HEK293T (cell line): ENCODE data around the gene C11orf21.

Experiments used
- CTCF ChIA-PET: fragments of 350-600 bp; formaldehyde crosslinking; extraction: SDS; loops from one replicate; lab custom pipeline; 2021; ENCODE audit warnings: antibody characterized with exemption, inconsistent platforms; lab: Yijun Ruan, JAX
- POLR2A ChIA-PET: fragments of 350-600 bp; formaldehyde crosslinking; extraction: SDS; loops from one replicate; lab custom pipeline; 2020; ENCODE audit warnings: antibody characterized with exemption, inconsistent platforms; lab: Yijun Ruan, JAX
- DNase-seq: peaks from one replicate; pipeline ENCODE4 v3.0.0; 2012; ENCODE audit warnings: mixed read lengths; ENCODE audit errors: extremely low spot score
- ARNT ChIP-seq: fragments of 450-650 bp; IDR thresholded peaks from 2 replicates; pipeline ENCODE4 v1.6.1; 2017; ENCODE audit warnings: mild to moderate bottlenecking
- BHLHE40 ChIP-seq: fragments of 450-650 bp; IDR thresholded peaks from 2 replicates; pipeline ENCODE4 v1.6.1; 2016; ENCODE audit warnings: mild to moderate bottlenecking, moderate library complexity, borderline replicate concordance
- CTBP1 ChIP-seq: fragments of 450-650 bp; IDR thresholded peaks from 2 replicates; pipeline ENCODE4 v1.6.1; 2016; ENCODE audit warnings: borderline replicate concordance
- ELF4 ChIP-seq: fragments of 450-650 bp; IDR thresholded peaks from 2 replicates; pipeline ENCODE4 v1.6.1; 2017; ENCODE audit warnings: antibody characterized with exemption
- FOXA1 ChIP-seq: fragments of 450-650 bp; IDR thresholded peaks from 2 replicates; pipeline ENCODE4 v1.6.1; 2016; ENCODE audit warnings: mild to moderate bottlenecking
- FOXK2 ChIP-seq: fragments of 450-650 bp; IDR thresholded peaks from 2 replicates; pipeline ENCODE4 v1.6.1; 2016; ENCODE audit warnings: mild to moderate bottlenecking
- FOXM1 ChIP-seq: fragments of 450-650 bp; IDR thresholded peaks from 2 replicates; pipeline ENCODE4 v1.6.1; 2017; ENCODE audit warnings: mild to moderate bottlenecking, borderline replicate concordance
- HDGF ChIP-seq: fragments of 450-650 bp; IDR thresholded peaks from 2 replicates; pipeline ENCODE4 v1.6.1; 2017; ENCODE audit warnings: antibody characterized with exemption, borderline replicate concordance
- L3MBTL2 ChIP-seq: fragments of 450-650 bp; conservative IDR thresholded peaks from 2 replicates; pipeline ENCODE4 v1.6.1; 2016; ENCODE audit warnings: mild to moderate bottlenecking
- LEF1 ChIP-seq: fragments of 450-650 bp; IDR thresholded peaks from 2 replicates; pipeline ENCODE4 v1.6.1; 2017; ENCODE audit warnings: mild to moderate bottlenecking, borderline replicate concordance
- NFRKB ChIP-seq: fragments of 450-650 bp; IDR thresholded peaks from 2 replicates; pipeline ENCODE4 v1.6.1; 2016; ENCODE audit warnings: mild to moderate bottlenecking, moderate library complexity
- PKNOX1 ChIP-seq: fragments of 450-650 bp; IDR thresholded peaks from 2 replicates; pipeline ENCODE4 v1.6.1; 2016
- SP1 ChIP-seq: fragments of 450-650 bp; IDR thresholded peaks from 2 replicates; pipeline ENCODE4 v1.6.1; 2017
- SUZ12 ChIP-seq: fragments of 450-650 bp; IDR thresholded peaks from 2 replicates; pipeline ENCODE4 v1.6.1; 2016; ENCODE audit warnings: mild to moderate bottlenecking
- TARDBP ChIP-seq: fragments of 450-650 bp; IDR thresholded peaks from 2 replicates; pipeline ENCODE4 v1.6.1; 2016
- ZNF384 ChIP-seq: fragments of 450-650 bp; IDR thresholded peaks from 2 replicates; pipeline ENCODE4 v1.6.1; 2016

The C11orf21 gene

GRCh38 chr11:2316169-2316962 lies 14.6 kb upstream of the C11orf21 start:
- TF ChIP-seq ELF4, result no peak
- ChIA-PET CTCF (no interaction called here), POLR2A (no interaction called here)
- DNase-seq, result no peak

GRCh38 chr11:2315395-2316168 lies 13.9 kb upstream of the C11orf21 start:
- DNase-seq, result no peak
- ChIA-PET POLR2A (no interaction called here), CTCF (no interaction called here)
- TF ChIP-seq HDGF (no peak), LEF1 (no peak), TARDBP (no peak), ELF4 (no peak), SP1 (no peak), NFRKB (no peak)

- no peak for TF ChIP-seq PKNOX1
- ChIA-PET CTCF (no interaction called here), POLR2A (no interaction called here)
- no peak for DNase-seq
Observed at GRCh38 chr11:2314525-2315394, 13.0 kb upstream of the C11orf21 start.

- CTCF ChIA-PET, result no interaction called here
Observed at GRCh38 chr11:2314136-2314524, 12.4 kb upstream of the C11orf21 start.

GRCh38 chr11:2313051-2313951 lies 11.6 kb upstream of the C11orf21 start:
- TF ChIP-seq TARDBP (no peak), CTBP1 (no peak), FOXK2 (no peak), ARNT (no peak), ELF4 (no peak), FOXA1 (no peak), L3MBTL2 (no peak), PKNOX1 (no peak), LEF1 (no peak), ZNF384 (no peak), SP1 (no peak), FOXM1 (no peak), BHLHE40 (no peak), SUZ12 (no peak), NFRKB (no peak), HDGF (no peak)
- DNase-seq, result no peak
- ChIA-PET CTCF (no interaction called here), POLR2A (no interaction called here)

More at GRCh38 chr11:2314136-2314524, 12.4 kb upstream of the C11orf21 start:
- POLR2A ChIA-PET, result no interaction called here
- TF ChIP-seq FOXK2, result no peak
- no peak for DNase-seq

GRCh38 chr11:2312232-2313042 lies 10.7 kb upstream of the C11orf21 start:
- ChIA-PET POLR2A (no interaction called here), CTCF (no interaction called here)
- no peak for DNase-seq

More at GRCh38 chr11:2312232-2313042, 10.7 kb upstream of the C11orf21 start:
- TF ChIP-seq BHLHE40 (no peak), FOXA1 (no peak), SUZ12 (no peak), LEF1 (no peak), ELF4 (no peak), PKNOX1 (no peak), FOXK2 (no peak), TARDBP (no peak)
